HCT116 (cell line): ENCODE results near the gene SLC27A2. TPM values are rescaled to one million over a fixed set of nuclear protein-coding genes. Genes with fewer than 3 reads are reported as not detected.

ENCODE experiments used
- ATAC-seq: fragments of 200-7000 bp; cut with Tn5 transposase; 2 replicates; pipeline ENCODE4 v1.9.1; 2020; ENCODE audit warnings: mild to moderate bottlenecking, moderate library complexity
- BruUV-seq: library from RNA; stranded (reverse); fragments of 400-500 nt; replicated peaks from 2 replicates; lab custom pipeline; 2021; lab: Mats Ljungman, UMichigan
- CTCF ChIA-PET: fragments of 300-600 bp; sonication (Branson Sonifier 250); formaldehyde crosslinking; loops from one replicate; lab custom pipeline; 2021; ENCODE audit warnings: antibody characterized with exemption; lab: Charles Lee
- POLR2A ChIA-PET: fragments of 300-600, 350-600 bp; sonication (Branson Sonifier 250); formaldehyde crosslinking; loops from one replicate; lab custom pipeline; 2021; ENCODE audit warnings: antibody characterized with exemption; lab: Charles Lee
- RAD21 ChIA-PET, 2 experiments: fragments of 300-600 bp; sonication (Branson Sonifier 250); formaldehyde crosslinking; loops; one replicate each; lab custom pipeline; 2023; ENCODE audit warnings: low total read pairs in 2 of 2; ENCODE audit not compliant: uncharacterized antibody in 2 of 2, unreplicated experiment in 2 of 2, low non-redundant PET in 1 of 2; lab: Charles Lee
- DNase-seq: peaks from one replicate; pipeline ENCODE4 v3.0.0-alpha.2; 2010; ENCODE audit warnings: low read depth, low spot score
- H2AFZ ChIP-seq: fragments of 200-600 bp; shearing (Covaris generic), sonication (generic); 2 replicates; pipeline ENCODE4 v1.6.1; 2017; ENCODE audit warnings: low read depth, mixed run types, mixed read lengths, antibody characterized with exemption, low read length; ENCODE audit not compliant: poor library complexity, severe bottlenecking
- H3K27ac ChIP-seq: 2 replicates; pipeline ENCODE4 v1.5.1; 2012; ENCODE audit warnings: low read depth, low read length
- H3K27me3 ChIP-seq: fragments of 200-600 bp; sonication (generic); 2 replicates; pipeline ENCODE4 v1.6.1; 2016; ENCODE audit warnings: mixed run types, low read length, mixed read lengths; ENCODE audit not compliant: insufficient read depth
- H3K36me3 ChIP-seq, 2 experiments: fragments of 200-500 bp in 1 of 2; fragments of 200-600 bp in 1 of 2; sonication (Bioruptor generic) in 1 of 2; sonication (generic) in 1 of 2; 2 replicates each; pipeline versions ENCODE4 v1.5.1 to v1.6.1; 2014 to 2016; ENCODE audit warnings: low read length in 2 of 2, inconsistent platforms in 1 of 2, mixed read lengths in 1 of 2, mixed run types in 1 of 2; ENCODE audit not compliant: insufficient read depth in 2 of 2, control insufficient read depth in 1 of 2
- H3K4me1 ChIP-seq, 2 experiments: fragments of 200-600 bp in 1 of 2; sonication (generic) in 1 of 2; 2 replicates each; pipeline versions ENCODE4 v1.5.1 to v1.6.1; 2012 to 2017; ENCODE audit warnings: low read length in 2 of 2, inconsistent platforms in 1 of 2, mild to moderate bottlenecking in 1 of 2, mixed read lengths in 1 of 2, mixed run types in 1 of 2, moderate library complexity in 1 of 2; ENCODE audit not compliant: insufficient read depth in 2 of 2, control insufficient read depth in 1 of 2
- H3K4me2 ChIP-seq: fragments of 200-600 bp; sonication (generic); 2 replicates; pipeline ENCODE4 v1.6.1; 2017; ENCODE audit warnings: mixed run types, low read length, mixed read lengths
- H3K4me3 ChIP-seq, 2 experiments: fragments of 200-600 bp in 1 of 2; sonication (generic) in 1 of 2; replicated peaks in 1 of 2; 2 replicates each; pipeline ENCODE4 v1.5.1; 2011 to 2016; ENCODE audit warnings: low read length in 2 of 2, control low read depth in 1 of 2, low read depth in 1 of 2, mild to moderate bottlenecking in 1 of 2, mixed read lengths in 1 of 2, mixed run types in 1 of 2
- H3K79me2 ChIP-seq: fragments of 200-600 bp; sonication (generic); 2 replicates; pipeline ENCODE4 v1.6.1; 2017; ENCODE audit warnings: mild to moderate bottlenecking, mixed run types, low read length, moderate library complexity, mixed read lengths; ENCODE audit not compliant: insufficient read depth
- H3K9ac ChIP-seq: fragments of 200-600 bp; sonication (generic); 2 replicates; pipeline ENCODE4 v1.6.1; 2016; ENCODE audit warnings: low read length, mixed read lengths
- H3K9me2 ChIP-seq: fragments of 200-600 bp; sonication (generic), shearing (Covaris generic); 2 replicates; pipeline ENCODE4 v1.6.1; 2017; ENCODE audit warnings: mixed run types, mild to moderate bottlenecking, moderate library complexity; ENCODE audit not compliant: insufficient read depth
- H3K9me3 ChIP-seq, 2 experiments: fragments of 200-500 bp in 1 of 2; fragments of 200-600 bp in 1 of 2; sonication (Bioruptor generic) in 1 of 2; sonication (generic) in 1 of 2; 2 replicates each; pipeline ENCODE4 v1.6.1; 2014 to 2017; ENCODE audit warnings: low read length in 2 of 2, mixed read lengths in 2 of 2, inconsistent platforms in 1 of 2, low read depth in 1 of 2, mild to moderate bottlenecking in 1 of 2, mixed run types in 1 of 2, moderate library complexity in 1 of 2; ENCODE audit not compliant: control insufficient read depth in 1 of 2, insufficient read depth in 1 of 2
- H4K20me1 ChIP-seq: fragments of 200-600 bp; sonication (generic), shearing (Covaris generic); 2 replicates; pipeline ENCODE4 v1.6.1; 2017; ENCODE audit warnings: mixed run types, mild to moderate bottlenecking, moderate library complexity; ENCODE audit not compliant: insufficient read depth
- ATF3 ChIP-seq: IDR thresholded peaks from 2 replicates; pipeline ENCODE4 v1.6.1; 2012
- CBX3 ChIP-seq: IDR thresholded peaks from 2 replicates; pipeline ENCODE4 v1.6.1; 2012; ENCODE audit warnings: low read depth
- CTCF ChIP-seq, 3 experiments: fragments of 200-600 bp in 1 of 3; sonication (generic) in 1 of 3; IDR thresholded peaks in 2 of 3; conservative IDR thresholded peaks in 1 of 3; 2 replicates each; pipeline ENCODE4 v1.5.1; 2012 to 2017; ENCODE audit warnings: low read depth in 2 of 3, low read length in 2 of 3, antibody characterized with exemption in 1 of 3, borderline replicate concordance in 1 of 3, control low read depth in 1 of 3, mild to moderate bottlenecking in 1 of 3, mixed read lengths in 1 of 3, mixed run types in 1 of 3, moderate library complexity in 1 of 3; ENCODE audit not compliant: insufficient read depth in 1 of 3
- EGR1 ChIP-seq: IDR thresholded peaks from 2 replicates; pipeline ENCODE4 v1.6.1; 2012; ENCODE audit warnings: low read depth
- ELF1 ChIP-seq: IDR thresholded peaks from 2 replicates; pipeline ENCODE4 v1.6.1; 2012; ENCODE audit warnings: low read depth, borderline replicate concordance
- EZH2 ChIP-seq: fragments of 200-600 bp; sonication (generic); IDR thresholded peaks from 2 replicates; pipeline ENCODE4 v1.6.1; 2017; ENCODE audit warnings: antibody characterized with exemption, mixed run types
- EZH2phosphoT487 ChIP-seq: fragments of 200-600 bp; IDR thresholded peaks from 2 replicates; pipeline ENCODE4 v1.6.1; 2018; ENCODE audit warnings: antibody characterized with exemption, borderline replicate concordance
- FOSL1 ChIP-seq: IDR thresholded peaks from 2 replicates; pipeline ENCODE4 v1.6.1; 2012; ENCODE audit warnings: low read depth
- POLR2A ChIP-seq: IDR thresholded peaks from 2 replicates; pipeline ENCODE4 v1.7.0; 2011; ENCODE audit warnings: borderline replicate concordance; ENCODE audit not compliant: insufficient read depth, insufficient read length; ENCODE audit errors: extremely low read depth
- POLR2AphosphoS5 ChIP-seq: IDR thresholded peaks from 2 replicates; pipeline ENCODE4 v1.6.1; 2011; ENCODE audit warnings: mild to moderate bottlenecking, low read depth, low read length, moderate library complexity
- RAD21 ChIP-seq: IDR thresholded peaks from 2 replicates; pipeline ENCODE4 v1.6.1; 2012; ENCODE audit warnings: low read depth, mild to moderate bottlenecking
- SIN3A ChIP-seq: IDR thresholded peaks from 2 replicates; pipeline ENCODE4 v1.6.1; 2012; ENCODE audit warnings: low read depth
- SP1 ChIP-seq: IDR thresholded peaks from 2 replicates; pipeline ENCODE4 v1.6.1; 2012; ENCODE audit warnings: low read depth
- SRF ChIP-seq: IDR thresholded peaks from 2 replicates; pipeline ENCODE4 v1.6.1; 2012; ENCODE audit warnings: low read depth
- TCF7L2 ChIP-seq: IDR thresholded peaks from 2 replicates; pipeline ENCODE4 v1.7.0; 2011; ENCODE audit warnings: borderline replicate concordance, inconsistent platforms; ENCODE audit not compliant: insufficient read depth, insufficient read length; ENCODE audit errors: extremely low read depth
- ZBTB33 ChIP-seq: IDR thresholded peaks from 2 replicates; pipeline ENCODE4 v1.6.1; 2011; ENCODE audit warnings: mild to moderate bottlenecking, low read length, moderate library complexity; ENCODE audit not compliant: insufficient replicate concordance; ENCODE audit errors: extremely low read depth
- ZFX ChIP-seq: fragments of 450-650 bp; IDR thresholded peaks from 2 replicates; pipeline ENCODE4 v1.6.1; 2017
- ZNF274 ChIP-seq: fragments of 200-500 bp; sonication (Bioruptor generic); IDR thresholded peaks from 2 replicates; pipeline ENCODE4 v1.6.1; 2014; ENCODE audit warnings: mild to moderate bottlenecking, low read depth, low read length, inconsistent platforms
- intact Hi-C: fragments of 100-400 bp; cut with micrococcal nuclease; formaldehyde crosslinking; loops from 2 replicates; pipeline ENCODE4 v1.10.0; 2022
- total RNA-seq: library from RNA; stranded (reverse); gene quantifications from one replicate; pipeline ENCODE4 v1.2.1, GENCODE V29; 2021; ENCODE audit not compliant: unreplicated experiment

Gene SLC27A2
- total RNA-seq, 1 experiment from 2014 or later: 14.0 TPM

GRCh38 chr15:50256188-50257041, 74.4 kb downstream of the SLC27A2 start:
- Histone ChIP-seq H3K9me3 (no peaks in the 10 kb centered on the region), H3K36me3 (no peaks in the 10 kb centered on the region), H3K9ac (no peak overlapping the region), H3K27ac (no peak overlapping the region), H3K4me3 (no peak overlapping the region), H3K79me2 (no peaks in the 10 kb centered on the region), H3K9me2 (no peaks in the 10 kb centered on the region), H2AFZ (no peak overlapping the region), H3K4me1 (peaks cover 8 to 24% of the 10 kb centered on the region in 2 experiments), H3K27me3 (no peaks in the 10 kb centered on the region), H3K4me2 (peak overlapping the region; percentile 24; the same call in 1 of the 2 replicates), H4K20me1 (no peaks in the 10 kb centered on the region)
- intact Hi-C loops: no loop called here
- POLR2A ChIA-PET: no interaction called here
- ATAC-seq (peak; percentile 67), DNase-seq (peak; percentile 18)
- CTCF ChIA-PET: no interaction called here
- no TSS peak for BruUV-seq
- TF ChIP-seq POLR2A (no peak), EGR1 (no peak), RAD21 (no peak), SIN3A (no peak), TCF7L2 (no peak), ZNF274 (no peak), SP1 (no peak), ZBTB33 (no peak), ZFX (no peak), CBX3 (no peak), ELF1 (no peak), FOSL1 (no peak), CTCF (IDR thresholded peaks at IDR 0.05 in 2 of 3, conservative IDR thresholded peaks at IDR 0.05 in 1 of 3; ENCODE audit: borderline replicate concordance in 1 of 3, insufficient read depth in 1 of 3, low read depth in 2 of 3, low read length in 2 of 3) (no peak), EZH2phosphoT487 (no peak), SRF (no peak), POLR2AphosphoS5 (no peak), ATF3 (no peak), EZH2 (no peak)
- RAD21 ChIA-PET: no interaction called here
